BE2C (cell line): Measurements from ENCODE around the gene RCOR2.

Experiments used
- DNase-seq: peaks from one replicate; pipeline ENCODE4 v3.0.0-alpha.2; 2020
- H3K27me3 ChIP-seq: fragments of 250-450 bp; sonication (Bioruptor Pico); 2 replicates; pipeline ENCODE4 v1.5.1; 2020; ENCODE audit warnings: mild to moderate bottlenecking
- H3K36me3 ChIP-seq: fragments of 250-450 bp; sonication (Bioruptor Pico); 2 replicates; pipeline ENCODE4 v1.5.1; 2020; ENCODE audit warnings: mild to moderate bottlenecking
- H3K4me1 ChIP-seq: fragments of 250-450 bp; sonication (Bioruptor Pico); 2 replicates; pipeline ENCODE4 v1.5.1; 2020
- H3K4me3 ChIP-seq: 2 replicates; pipeline ENCODE4 v1.5.1; 2011; ENCODE audit warnings: low read depth, low read length
- H3K9me3 ChIP-seq: fragments of 250-450 bp; sonication (Bioruptor Pico); 2 replicates; pipeline ENCODE4 v1.5.1; 2020
- TF ChIP-seq, protein P1 (sequence below): IDR thresholded peaks from 2 replicates; pipeline ENCODE4 v1.5.1; 2012; ENCODE audit warnings: mild to moderate bottlenecking, low read depth, low read length

Gene RCOR2

GRCh38 chr11:63939397-63939891 is 22.5 kb upstream of the RCOR2 start:
- Histone ChIP-seq H3K27me3 (no peaks in the 10 kb centered on the region), H3K36me3 (no peaks in the 10 kb centered on the region), H3K4me1 (peaks cover 2% of the 10 kb centered on the region; the same call in 1 of the 2 replicates), H3K4me3 (peak overlapping the region; percentile 83), H3K9me3 (no peaks in the 10 kb centered on the region)
- DNase-seq = no peak
- TF ChIP-seq, protein P1, sequence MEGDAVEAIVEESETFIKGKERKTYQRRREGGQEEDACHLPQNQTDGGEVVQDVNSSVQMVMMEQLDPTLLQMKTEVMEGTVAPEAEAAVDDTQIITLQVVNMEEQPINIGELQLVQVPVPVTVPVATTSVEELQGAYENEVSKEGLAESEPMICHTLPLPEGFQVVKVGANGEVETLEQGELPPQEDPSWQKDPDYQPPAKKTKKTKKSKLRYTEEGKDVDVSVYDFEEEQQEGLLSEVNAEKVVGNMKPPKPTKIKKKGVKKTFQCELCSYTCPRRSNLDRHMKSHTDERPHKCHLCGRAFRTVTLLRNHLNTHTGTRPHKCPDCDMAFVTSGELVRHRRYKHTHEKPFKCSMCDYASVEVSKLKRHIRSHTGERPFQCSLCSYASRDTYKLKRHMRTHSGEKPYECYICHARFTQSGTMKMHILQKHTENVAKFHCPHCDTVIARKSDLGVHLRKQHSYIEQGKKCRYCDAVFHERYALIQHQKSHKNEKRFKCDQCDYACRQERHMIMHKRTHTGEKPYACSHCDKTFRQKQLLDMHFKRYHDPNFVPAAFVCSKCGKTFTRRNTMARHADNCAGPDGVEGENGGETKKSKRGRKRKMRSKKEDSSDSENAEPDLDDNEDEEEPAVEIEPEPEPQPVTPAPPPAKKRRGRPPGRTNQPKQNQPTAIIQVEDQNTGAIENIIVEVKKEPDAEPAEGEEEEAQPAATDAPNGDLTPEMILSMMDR = no peak

DNA sequence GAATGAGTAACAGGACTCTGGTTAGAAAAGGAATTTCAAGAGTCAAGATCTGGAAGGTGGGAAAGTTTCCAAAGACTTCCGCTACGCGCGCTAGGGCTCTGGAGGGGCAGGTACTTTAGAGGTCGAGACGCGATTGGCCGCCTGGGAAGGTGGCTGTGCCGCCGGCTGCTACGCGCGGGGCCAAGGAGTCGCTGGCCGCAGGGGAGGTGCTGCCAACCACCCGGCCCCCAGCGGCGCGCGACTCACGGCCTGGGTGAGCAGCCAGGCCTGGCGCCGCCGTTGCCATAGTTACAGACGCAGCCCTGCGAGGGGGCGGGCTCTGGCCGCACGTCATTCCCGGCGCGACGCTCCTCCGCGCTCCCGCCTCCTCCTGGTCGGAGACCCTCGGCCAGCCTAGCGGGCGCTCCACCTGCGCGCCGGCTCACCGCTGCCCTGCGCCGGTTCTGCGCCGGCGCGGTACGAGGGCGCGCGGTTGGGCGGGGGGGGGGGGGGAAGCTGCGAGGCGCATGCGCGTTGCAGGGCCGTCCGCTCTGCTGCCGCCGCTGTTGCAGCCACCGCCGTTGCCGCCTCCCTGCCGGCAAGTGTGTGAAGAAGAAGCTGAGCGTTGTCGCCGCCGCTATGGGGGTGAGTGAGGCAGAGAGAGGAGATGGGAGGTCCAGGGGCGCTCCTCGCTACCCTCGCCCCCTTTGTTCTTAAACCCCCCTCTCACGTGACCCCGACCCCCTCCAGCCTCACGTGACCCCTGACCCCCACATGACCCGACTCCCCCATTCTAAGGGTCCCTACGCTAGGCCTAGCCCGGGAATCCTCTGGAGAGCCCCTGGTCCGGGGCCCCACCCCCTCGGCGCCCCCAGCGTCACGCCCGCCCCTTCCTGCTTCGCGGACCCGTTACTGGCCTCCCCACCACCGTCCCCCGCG is 21.8 kb upstream of the RCOR2 start, which contains the start of gene NAA40:
NAA40 (plus strand) TSS at position 524 of the 918 bp plus-strand sequence; CDS start at position 619, 95 bp downstream.
- DNase-seq = peak; percentile 94
- TF ChIP-seq, protein P1 = no peak
- Histone ChIP-seq H3K9me3 (no peaks in the 10 kb centered on the region), H3K4me3 (peak within 1 kb of the TSS; percentile 83), H3K4me1 (peaks cover 2% of the 10 kb centered on the region; the same call in 1 of the 2 replicates), H3K36me3 (no peaks in the 10 kb centered on the region), H3K27me3 (no peaks in the 10 kb centered on the region)

- no peaks in the 10 kb centered on the region for H3K36me3 ChIP-seq
- H3K9me3 ChIP-seq = no peaks in the 10 kb centered on the region
- TF ChIP-seq, protein P1 = no peak
- H3K27me3 ChIP-seq = no peaks in the 10 kb centered on the region
- no peak for DNase-seq
- no peaks in the 10 kb centered on the region for H3K4me1 ChIP-seq
- peak overlapping the region; percentile 63 for H3K4me3 ChIP-seq
These were observed 20.9 kb upstream of the RCOR2 start for GRCh38 chr11:63937713-63938478.

GRCh38 chr11:63933459-63933858 is 16.5 kb upstream of the RCOR2 start:
- Histone ChIP-seq H3K36me3 (no peaks in the 10 kb centered on the region), H3K4me3 (no peak overlapping the region), H3K9me3 (no peaks in the 10 kb centered on the region), H3K27me3 (no peaks in the 10 kb centered on the region), H3K4me1 (no peaks in the 10 kb centered on the region; the same call in 1 of the 2 replicates)
- TF ChIP-seq, protein P1 = no peak
- no peak for DNase-seq

DNA sequence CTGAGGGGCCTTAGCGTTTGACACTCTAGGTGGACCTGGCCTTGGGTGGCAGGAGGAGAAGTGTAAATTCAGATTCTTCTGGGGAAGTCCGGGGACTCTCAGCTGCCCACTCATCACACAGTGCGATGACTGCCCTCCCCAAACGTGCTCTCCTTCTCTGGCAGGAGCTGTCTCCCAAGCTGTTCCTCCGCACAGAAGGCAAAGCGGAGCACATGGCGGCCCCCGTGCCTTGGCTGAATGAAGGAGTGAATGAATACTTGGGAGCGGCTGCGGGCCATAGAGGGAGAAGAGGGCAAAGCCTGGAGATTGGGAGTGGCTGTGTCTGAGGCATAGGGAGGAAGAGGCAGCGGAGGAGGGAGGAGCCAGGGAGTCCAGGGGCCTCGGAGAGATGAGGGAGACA is 14.9 kb upstream of the RCOR2 start:
- TF ChIP-seq, protein P1 = no peak

More for the DNA sequence above, 14.9 kb upstream of the RCOR2 start:
- no peak for DNase-seq
- Histone ChIP-seq H3K9me3 (no peaks in the 10 kb centered on the region), H3K27me3 (no peaks in the 10 kb centered on the region), H3K36me3 (no peaks in the 10 kb centered on the region), H3K4me3 (no peak overlapping the region), H3K4me1 (no peaks in the 10 kb centered on the region; the same call in 1 of the 2 replicates)
